Lung (tissue), 12 donors: ENCODE data around the gene COL8A1. TPM values are rescaled to one million over a fixed set of nuclear protein-coding genes. Genes with fewer than 3 reads are reported as not detected.

Experiments used
- ATAC-seq: fragments of 200-7000 bp; cut with Tn5 transposase; one replicate; pipeline ENCODE4 v1.9.1; 2020; ENCODE audit warnings: moderate number of reproducible peaks; ENCODE audit not compliant: insufficient read depth, low FRiP score
- DNase-seq, 3 donors: peaks; one replicate each; pipeline ENCODE4 v3.0.0-alpha.2; 2013 to 2017
- H3K27ac ChIP-seq, 2 donors: one replicate each; pipeline ENCODE4 v1.5.1; 2013; ENCODE audit warnings: mild to moderate bottlenecking in 2 of 2, moderate library complexity in 2 of 2, control low read depth in 1 of 2, inconsistent platforms in 1 of 2, low read depth in 1 of 2, low read length in 1 of 2
- H3K27me3 ChIP-seq, 3 donors: one replicate each; pipeline ENCODE4 v1.5.1; 2013; ENCODE audit warnings: low read length in 2 of 3; ENCODE audit not compliant: control insufficient read depth in 3 of 3, insufficient read depth in 3 of 3
- H3K36me3 ChIP-seq, 4 donors: one replicate each; pipeline ENCODE4 v1.5.1; 2013; ENCODE audit warnings: low read length in 4 of 4, mild to moderate bottlenecking in 1 of 4, moderate library complexity in 1 of 4; ENCODE audit not compliant: control insufficient read depth in 4 of 4, insufficient read depth in 4 of 4
- H3K4me1 ChIP-seq, 5 donors: one replicate each; pipeline ENCODE4 v1.5.1; 2013; ENCODE audit warnings: low read length in 5 of 5, mild to moderate bottlenecking in 2 of 5, moderate library complexity in 1 of 5; ENCODE audit not compliant: control insufficient read depth in 5 of 5, insufficient read depth in 5 of 5
- H3K4me3 ChIP-seq: one replicate; pipeline ENCODE4 v1.5.1; 2013; ENCODE audit warnings: mild to moderate bottlenecking, control low read depth, moderate library complexity
- H3K9ac ChIP-seq, 2 donors: one replicate each; pipeline ENCODE4 v1.5.1; 2013; ENCODE audit warnings: low read length in 2 of 2, control low read depth in 1 of 2; ENCODE audit not compliant: insufficient read depth in 1 of 2
- H3K9me3 ChIP-seq, 4 donors: one replicate each; pipeline ENCODE4 v1.5.1; 2013; ENCODE audit warnings: low read length in 3 of 4, mild to moderate bottlenecking in 1 of 4, moderate library complexity in 1 of 4; ENCODE audit not compliant: control insufficient read depth in 4 of 4, insufficient read depth in 3 of 4
- WGBS, 2 donors: extraction: QIAGEN DNeasy Blood & Tissue Kit; methylation state at CpG; one replicate each; pipeline ENCODE4 v1.1.7; 2013; 5-methylcytosine and 5-hydroxymethylcytosine counted together
- polyA plus RNA-seq, 2 donors: library from polyadenylated mRNA; stranded (reverse); fragments of 200-250 nt; gene quantifications; one replicate each; pipeline ENCODE4 v1.2.1, GENCODE V29; 2013
- total RNA-seq, 2 donors: library from RNA; depleted of rRNA in 1 of 2; stranded (reverse); fragments of >200 nt in 1 of 2; gene quantifications; one replicate each; pipeline ENCODE4 v1.2.1, GENCODE V29; 2014 to 2021
- TF ChIP-seq, protein P1 (sequence below): IDR thresholded peaks from 2 replicates; pipeline ENCODE4 v1.5.1; 2012; ENCODE audit warnings: mild to moderate bottlenecking; ENCODE audit errors: control extremely low read depth, extremely low read depth
- donor health status: control.
- donor health status: control.
- donor health status: Bipolar disorder and iron deficiency.
- donor health status: healthy.
- donor health status: DM: yes; HTN: yes; CAD: no.

Gene COL8A1
- total and polyA plus RNA-seq, 4 donors: 19.5 to 84.6 (median 57.1) TPM

DNA sequence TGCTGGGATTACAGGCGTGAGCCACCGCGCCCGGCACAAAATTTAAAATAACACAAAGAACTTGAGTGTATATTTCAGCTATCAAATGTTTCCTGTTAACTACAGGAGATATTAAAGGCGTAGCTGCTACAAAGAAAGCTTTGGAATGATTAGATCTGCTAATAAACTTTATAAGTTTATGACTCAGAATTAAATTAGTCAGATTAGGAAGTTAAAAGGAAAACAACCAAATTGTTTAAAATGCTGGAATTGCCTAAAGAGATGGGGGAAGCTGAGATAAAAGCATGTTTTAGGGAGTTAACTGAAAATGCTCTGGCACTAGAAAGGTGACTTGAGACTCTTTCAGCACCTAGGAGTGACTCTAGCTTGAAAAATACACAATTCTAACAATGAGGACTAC, 58.9 kb downstream of the COL8A1 start:
- 69 to 92% methylated on average over 5 of the region's 5 CpGs for WGBS, 2 donors
- TF ChIP-seq, protein P1, sequence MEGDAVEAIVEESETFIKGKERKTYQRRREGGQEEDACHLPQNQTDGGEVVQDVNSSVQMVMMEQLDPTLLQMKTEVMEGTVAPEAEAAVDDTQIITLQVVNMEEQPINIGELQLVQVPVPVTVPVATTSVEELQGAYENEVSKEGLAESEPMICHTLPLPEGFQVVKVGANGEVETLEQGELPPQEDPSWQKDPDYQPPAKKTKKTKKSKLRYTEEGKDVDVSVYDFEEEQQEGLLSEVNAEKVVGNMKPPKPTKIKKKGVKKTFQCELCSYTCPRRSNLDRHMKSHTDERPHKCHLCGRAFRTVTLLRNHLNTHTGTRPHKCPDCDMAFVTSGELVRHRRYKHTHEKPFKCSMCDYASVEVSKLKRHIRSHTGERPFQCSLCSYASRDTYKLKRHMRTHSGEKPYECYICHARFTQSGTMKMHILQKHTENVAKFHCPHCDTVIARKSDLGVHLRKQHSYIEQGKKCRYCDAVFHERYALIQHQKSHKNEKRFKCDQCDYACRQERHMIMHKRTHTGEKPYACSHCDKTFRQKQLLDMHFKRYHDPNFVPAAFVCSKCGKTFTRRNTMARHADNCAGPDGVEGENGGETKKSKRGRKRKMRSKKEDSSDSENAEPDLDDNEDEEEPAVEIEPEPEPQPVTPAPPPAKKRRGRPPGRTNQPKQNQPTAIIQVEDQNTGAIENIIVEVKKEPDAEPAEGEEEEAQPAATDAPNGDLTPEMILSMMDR: no peak
- Histone ChIP-seq H3K9me3 (peaks cover 0 to 3% (median 0%) of the 10 kb centered on the region in 4 donors), H3K4me1 (no peaks in the 10 kb centered on the region), H3K36me3 (no peaks in the 10 kb centered on the region), H3K4me3 (no peak overlapping the region), H3K27me3 (no peaks in the 10 kb centered on the region), H3K27ac (no peak overlapping the region), H3K9ac (no peak overlapping the region)
- DNase-seq (no peak), ATAC-seq (no peak)

DNA sequence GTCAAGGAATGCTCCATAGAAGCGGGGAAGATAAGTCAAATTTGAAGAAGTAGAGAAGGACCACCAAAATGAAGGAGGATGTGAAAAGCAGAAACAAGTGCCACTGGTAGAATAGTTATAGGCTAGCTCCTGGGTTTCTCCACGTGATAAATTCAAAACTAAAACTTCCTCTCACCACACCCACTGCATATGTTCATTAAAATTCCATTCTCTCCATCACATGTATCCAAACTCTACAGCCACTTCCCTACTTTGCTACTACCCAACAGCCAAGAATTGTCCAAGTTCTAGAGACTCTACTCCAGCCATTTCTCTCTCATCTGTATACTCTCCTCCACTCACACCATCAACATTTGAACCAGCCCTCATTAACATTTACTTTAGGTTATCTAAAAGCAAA, 60.5 kb downstream of the COL8A1 start:
- WGBS, 2 donors: 60 to 67% methylated on average over 2 of the region's 2 CpGs
- Histone ChIP-seq H3K4me1 (peaks cover 0 to 6% (median 0%) of the 10 kb centered on the region in 5 donors), H3K27ac (no peak overlapping the region), H3K9me3 (peaks cover 0 to 3% (median 0%) of the 10 kb centered on the region in 4 donors), H3K9ac (no peak overlapping the region), H3K36me3 (no peaks in the 10 kb centered on the region), H3K4me3 (no peak overlapping the region), H3K27me3 (no peaks in the 10 kb centered on the region)
- ATAC-seq (no peak), DNase-seq (no peak)
- TF ChIP-seq, protein P1: no peak

DNA sequence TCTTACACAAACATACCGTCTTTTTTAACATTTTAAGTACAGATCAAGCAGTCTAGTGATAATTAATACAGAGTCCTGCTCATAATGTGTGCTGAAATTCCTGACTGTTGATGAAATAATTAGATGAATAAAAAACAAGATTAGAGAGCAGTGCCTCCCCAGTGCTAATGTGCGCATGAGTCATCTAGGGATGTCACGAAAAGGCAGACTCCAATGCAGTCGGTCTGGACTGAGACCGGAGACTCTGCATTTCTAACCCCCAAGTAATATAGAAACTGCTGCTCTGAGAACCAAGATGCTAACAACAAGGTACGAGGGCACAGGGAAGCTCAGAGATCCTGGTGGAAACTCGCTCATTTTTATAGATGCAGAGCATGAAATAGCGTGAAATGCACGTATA, 61.4 kb downstream of the COL8A1 start:
- DNase-seq (no peak), ATAC-seq (no peak)
- TF ChIP-seq, protein P1: no peak
- Histone ChIP-seq H3K27me3 (no peaks in the 10 kb centered on the region), H3K36me3 (no peaks in the 10 kb centered on the region), H3K4me1 (peaks cover 0 to 6% (median 0%) of the 10 kb centered on the region in 5 donors), H3K9ac (no peak overlapping the region), H3K9me3 (peaks cover 0 to 3% (median 0%) of the 10 kb centered on the region in 4 donors), H3K27ac (no peak overlapping the region), H3K4me3 (no peak overlapping the region)
- 92 to 94% methylated on average over 9 of the region's 9 CpGs for WGBS, 2 donors
